EL (cell line): ENCODE results near the gene BBS9.
"Not testable (repeated sequence)": the region's sequence is repeated elsewhere in the genome, so short reads cannot be mapped to it uniquely, and the experiment has no call there.

Source experiments
- DNase-seq: peaks from one replicate; pipeline ENCODE4 v3.0.0-alpha.2; 2016

BBS9 gene

GRCh38 chr7:33128990-33129805, at the start of gene BBS9:
BBS9 (plus strand) TSS chr7:33129564; CDS start chr7:33146253, 16,689 bp downstream.
- DNase-seq = peak; percentile 95

GRCh38 chr7:33079763-33080690, 49.3 kb upstream of the BBS9 start:
- no peak for DNase-seq

GRCh38 chr7:33087356-33087755, 42.0 kb upstream of the BBS9 start:
- no peak for DNase-seq

DNA sequence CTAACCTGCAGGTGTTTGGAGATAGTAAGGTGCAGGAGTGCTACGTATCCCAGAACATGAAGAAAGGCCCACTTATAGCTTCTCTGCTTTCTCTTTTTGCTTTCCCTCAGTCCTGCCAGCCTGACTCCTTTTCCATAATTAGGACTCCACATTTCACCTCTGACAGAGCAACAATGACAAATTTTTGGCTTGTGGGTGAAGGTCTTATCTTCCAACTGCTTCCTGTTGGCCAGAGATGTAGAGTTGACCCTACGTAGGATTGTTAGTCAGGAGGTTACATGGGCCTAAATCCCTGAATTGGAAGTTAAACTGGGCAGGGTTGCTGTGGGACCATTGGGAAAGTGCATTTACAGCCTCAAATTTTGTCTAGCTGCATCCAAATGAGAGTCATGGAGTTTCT, 41.5 kb upstream of the BBS9 start:
- no peak for DNase-seq

DNA sequence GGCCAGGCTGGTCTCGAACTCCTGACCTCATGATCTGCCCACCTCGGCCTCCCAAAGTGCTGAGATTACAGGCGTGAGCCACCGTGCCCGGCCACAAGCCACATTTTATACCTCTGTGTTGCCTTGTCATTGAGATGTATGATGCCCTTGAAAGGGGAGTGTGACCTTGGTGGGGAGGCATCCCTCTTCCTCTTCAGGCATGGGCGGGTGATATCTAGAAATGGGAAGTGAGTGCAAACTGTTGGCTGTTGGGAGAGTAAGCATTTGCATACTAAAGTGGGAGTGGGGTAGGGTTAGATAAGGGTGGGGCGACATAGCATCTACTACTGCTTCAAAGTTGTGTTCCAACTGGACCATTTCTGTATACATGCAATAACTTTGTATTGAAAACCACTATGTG, 40.2 kb upstream of the BBS9 start:
- no peak for DNase-seq

DNA sequence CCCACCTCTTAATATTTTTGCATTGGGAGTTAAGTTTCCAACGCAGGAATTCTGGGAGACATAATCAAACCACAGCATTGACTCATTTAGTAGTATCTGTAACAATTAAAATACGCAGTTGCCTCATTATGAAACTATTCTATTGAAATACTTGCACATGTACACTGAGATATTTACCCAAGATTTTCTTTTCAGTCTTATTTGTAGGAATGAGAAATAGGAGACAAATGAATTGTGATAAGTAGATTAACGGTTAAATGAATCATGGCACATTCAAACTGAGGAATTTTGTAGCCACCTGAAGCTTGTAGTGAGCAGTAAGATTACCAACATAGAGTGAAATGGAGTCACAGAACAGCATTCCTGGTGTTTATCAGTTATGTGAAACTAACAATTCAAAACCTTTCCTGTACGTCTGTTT, 38.2 kb upstream of the BBS9 start:
- DNase-seq = peak; percentile 60

DNA sequence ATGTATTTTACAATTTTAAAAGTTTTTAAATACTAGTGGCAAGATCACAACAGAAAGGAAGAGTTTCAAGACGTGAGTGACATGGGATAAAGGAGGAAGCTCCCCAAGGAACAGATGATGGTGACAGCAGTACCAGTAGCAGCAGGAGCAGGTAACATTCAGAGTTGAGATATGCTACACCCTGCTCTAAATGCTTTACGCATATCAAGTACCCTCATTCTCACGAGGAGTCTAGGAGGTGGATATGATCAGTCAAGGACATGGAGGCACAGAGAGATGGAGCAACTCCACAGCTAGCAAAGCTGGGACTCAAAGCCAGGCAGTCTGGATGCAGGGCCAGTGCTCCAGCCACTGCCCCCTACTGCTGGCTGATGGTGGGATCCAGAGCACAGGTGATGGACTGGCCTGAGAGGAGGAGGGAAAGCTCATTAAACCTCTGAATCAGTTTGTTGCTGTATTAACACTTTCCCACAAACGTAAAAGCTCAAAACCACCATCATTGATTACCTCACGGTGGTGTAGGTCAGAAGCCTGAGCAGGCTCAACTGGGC, 37.6 kb upstream of the BBS9 start:
- DNase-seq = no peak

- no peak for DNase-seq
These were observed 36.1 kb upstream of the BBS9 start for GRCh38 chr7:33093266-33093665.

DNA sequence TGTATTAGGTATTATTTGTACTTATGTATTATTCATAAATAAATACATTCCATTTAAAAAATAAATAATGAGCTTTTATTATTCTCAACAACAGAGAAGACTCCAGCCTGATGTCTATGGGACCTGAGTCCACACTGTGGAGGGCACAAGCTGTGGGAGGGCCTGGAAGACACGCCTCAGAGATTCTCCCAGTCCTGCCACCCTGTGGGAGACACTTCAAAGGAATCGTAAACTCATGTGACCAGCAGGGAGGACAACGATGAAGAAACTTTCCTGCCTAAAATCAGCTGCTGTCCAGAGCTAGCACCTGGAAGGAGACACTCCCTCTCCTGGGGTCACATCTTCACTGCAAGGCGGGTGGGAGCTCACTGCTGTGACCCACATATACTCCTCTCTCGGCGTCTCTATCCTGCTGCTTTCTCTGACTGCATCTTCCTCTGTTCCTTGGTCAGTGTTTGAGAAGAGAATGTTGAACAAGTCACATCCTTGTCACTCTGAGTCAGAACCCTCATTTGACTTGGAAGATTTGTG, 34.6 kb upstream of the BBS9 start:
- DNase-seq = not testable (repeated sequence)

GRCh38 chr7:33099154-33099940, 30.0 kb upstream of the BBS9 start:
- no peak for DNase-seq

GRCh38 chr7:33100770-33101169, 28.6 kb upstream of the BBS9 start:
- no peak for DNase-seq

DNA sequence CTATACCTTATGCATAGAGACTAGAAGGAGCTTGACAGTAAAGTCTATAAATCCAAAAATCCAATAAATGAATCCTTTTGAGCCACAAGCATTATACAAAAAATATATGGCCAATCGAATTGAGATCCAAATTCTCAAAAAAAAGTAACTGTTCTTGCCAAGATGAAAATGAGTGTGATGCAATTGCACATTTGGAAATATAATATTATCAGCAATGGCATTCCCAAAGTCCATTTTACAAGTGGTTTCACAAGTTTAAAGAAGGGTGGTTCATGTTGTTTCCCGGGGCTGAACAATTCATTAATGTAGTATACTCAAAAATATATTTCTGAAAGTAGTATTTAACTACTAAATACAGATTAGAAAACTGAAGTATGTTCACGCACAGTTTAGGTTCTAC, 27.5 kb upstream of the BBS9 start:
- DNase-seq = no peak

DNA sequence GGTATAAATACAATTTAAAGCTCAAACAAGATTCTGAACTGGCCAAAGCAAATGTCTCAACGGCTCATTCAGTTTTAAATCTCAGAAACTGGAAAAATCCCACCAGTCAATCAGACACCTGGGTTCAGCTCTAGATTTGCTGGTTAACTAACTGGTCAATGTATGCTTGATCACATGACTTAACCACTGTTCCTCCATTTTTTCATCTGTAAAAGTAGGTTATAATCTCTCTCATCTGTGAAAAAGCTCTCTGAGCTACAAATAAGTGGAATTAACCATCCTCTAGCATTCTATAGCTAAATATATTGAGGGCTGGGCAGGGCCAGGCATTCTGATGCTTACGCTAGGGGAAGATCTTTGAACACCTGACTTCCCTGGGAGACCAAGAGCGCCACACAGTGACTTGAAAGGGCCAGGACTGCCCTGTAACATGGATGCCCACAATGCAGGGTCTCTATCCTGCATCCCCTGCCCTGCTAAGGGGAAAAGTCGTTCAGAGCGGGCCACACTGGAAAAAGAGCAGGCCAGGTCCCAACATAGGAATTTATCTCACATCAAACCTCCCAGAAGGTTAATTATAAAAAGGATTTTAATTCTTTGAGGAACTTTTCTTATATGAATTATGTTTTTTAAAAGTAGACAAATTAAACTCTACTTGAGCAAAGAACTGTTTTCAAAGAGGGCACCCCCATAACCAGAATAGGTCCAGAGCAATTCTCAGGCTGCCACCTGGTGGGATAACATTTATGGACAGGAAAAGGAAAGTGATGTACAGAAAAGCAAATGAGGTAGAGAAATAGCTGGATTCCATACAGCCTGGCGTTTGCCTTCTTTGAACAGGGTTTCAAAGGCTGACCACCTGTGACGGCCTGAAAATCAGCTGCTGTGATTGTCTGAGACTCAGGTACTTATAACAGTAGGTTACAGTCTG, 22.0 kb upstream of the BBS9 start:
- peak; percentile 66 for DNase-seq

GRCh38 chr7:33108554-33109004, 20.8 kb upstream of the BBS9 start:
- peak; percentile 29 for DNase-seq

GRCh38 chr7:33109005-33109757, 20.2 kb upstream of the BBS9 start, which contains the start of gene RP9:
RP9 (minus strand) TSS chr7:33109404; CDS start chr7:33109372, 32 bp downstream.
- peak; percentile 70 for DNase-seq

GRCh38 chr7:33109758-33110238, 19.6 kb upstream of the BBS9 start:
- DNase-seq = peak; percentile 50

- no peak for DNase-seq
These were observed 17.8 kb upstream of the BBS9 start for GRCh38 chr7:33111614-33112013.

DNA sequence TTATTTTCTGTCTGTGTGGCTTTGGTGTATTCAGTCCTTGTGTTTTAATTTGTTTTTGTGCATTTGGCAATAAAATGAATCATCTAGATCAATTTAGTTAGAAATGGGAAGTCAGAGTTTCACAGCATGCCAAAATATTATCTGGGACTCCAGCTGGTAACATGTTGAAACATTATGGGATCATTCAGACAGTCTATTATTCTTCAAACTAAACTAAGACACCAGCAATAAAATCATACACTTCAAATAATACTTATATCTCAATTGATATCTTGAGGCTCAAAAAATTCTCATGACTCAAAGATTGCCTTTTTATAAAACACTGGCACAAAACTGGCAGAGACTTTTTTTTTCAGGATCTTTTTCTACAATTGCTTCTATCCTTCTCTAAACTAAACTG, 14.4 kb upstream of the BBS9 start:
- no peak for DNase-seq

DNA sequence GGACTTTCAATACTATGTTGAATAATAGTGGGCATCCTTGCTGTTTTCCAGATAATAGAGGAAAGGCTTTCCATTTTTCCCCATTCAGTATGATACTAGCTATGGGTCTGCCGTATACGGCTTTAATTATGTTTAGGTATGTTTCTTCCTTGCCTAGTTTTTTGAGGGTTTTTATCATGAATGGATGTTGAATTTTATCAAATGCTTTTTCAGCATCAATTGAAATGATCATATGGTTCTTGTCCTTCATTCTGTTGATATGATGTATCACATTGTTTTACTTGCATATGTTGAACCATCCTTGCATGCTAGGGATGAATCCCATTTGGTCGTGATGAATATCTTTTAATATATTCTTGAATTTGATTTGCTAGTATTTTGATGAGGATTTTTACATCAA, 11.0 kb upstream of the BBS9 start:
- no peak for DNase-seq

DNA sequence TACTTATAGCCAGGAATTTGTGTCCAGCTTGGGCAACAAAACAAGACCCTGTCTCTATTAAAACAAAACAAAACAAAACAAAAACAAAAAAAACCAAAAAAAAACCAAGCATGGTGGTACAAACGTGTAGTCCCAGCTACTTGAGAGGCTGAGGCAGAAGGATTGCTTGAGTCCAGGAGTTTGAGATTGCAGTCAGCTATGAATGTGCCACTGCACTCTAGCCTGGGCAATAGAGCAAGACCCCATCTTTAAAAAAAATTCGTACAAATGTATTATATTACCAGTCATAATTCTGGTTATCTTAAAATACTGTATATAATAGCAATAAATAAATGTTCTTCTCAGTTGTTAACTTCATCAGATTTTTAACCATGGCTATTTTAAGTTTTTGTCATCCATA, 2.3 kb upstream of the BBS9 start:
- DNase-seq = no peak
